ENCODE data around the gene DEPDC1B. TPM values are rescaled to one million over a fixed set of nuclear protein-coding genes. Genes with fewer than 3 reads are reported as not detected.
"Not testable (repeated sequence)": the region's sequence is repeated elsewhere in the genome, so short reads cannot be mapped to it uniquely, and the experiment has no call there.

DEPDC1B gene
- total RNA-seq, 2 donors from 2014 or later = 0.66 to 2.3 TPM

- H3K4me3 ChIP-seq = no peak overlapping the region
- H3K27ac ChIP-seq = no peak overlapping the region
- no peaks in the 10 kb centered on the region for H3K27me3 ChIP-seq
- no peak for TF ChIP-seq POLR2A (IDR thresholded peaks at IDR 0.05)
- TF ChIP-seq, protein P1, sequence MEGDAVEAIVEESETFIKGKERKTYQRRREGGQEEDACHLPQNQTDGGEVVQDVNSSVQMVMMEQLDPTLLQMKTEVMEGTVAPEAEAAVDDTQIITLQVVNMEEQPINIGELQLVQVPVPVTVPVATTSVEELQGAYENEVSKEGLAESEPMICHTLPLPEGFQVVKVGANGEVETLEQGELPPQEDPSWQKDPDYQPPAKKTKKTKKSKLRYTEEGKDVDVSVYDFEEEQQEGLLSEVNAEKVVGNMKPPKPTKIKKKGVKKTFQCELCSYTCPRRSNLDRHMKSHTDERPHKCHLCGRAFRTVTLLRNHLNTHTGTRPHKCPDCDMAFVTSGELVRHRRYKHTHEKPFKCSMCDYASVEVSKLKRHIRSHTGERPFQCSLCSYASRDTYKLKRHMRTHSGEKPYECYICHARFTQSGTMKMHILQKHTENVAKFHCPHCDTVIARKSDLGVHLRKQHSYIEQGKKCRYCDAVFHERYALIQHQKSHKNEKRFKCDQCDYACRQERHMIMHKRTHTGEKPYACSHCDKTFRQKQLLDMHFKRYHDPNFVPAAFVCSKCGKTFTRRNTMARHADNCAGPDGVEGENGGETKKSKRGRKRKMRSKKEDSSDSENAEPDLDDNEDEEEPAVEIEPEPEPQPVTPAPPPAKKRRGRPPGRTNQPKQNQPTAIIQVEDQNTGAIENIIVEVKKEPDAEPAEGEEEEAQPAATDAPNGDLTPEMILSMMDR (IDR thresholded peaks at IDR 0.05) = no peak
- DNase-seq (no peak), ATAC-seq (no peak)
- WGBS, 2 donors = 89 to 93% methylated on average over 2 of the region's 2 CpGs
- intact Hi-C loops (cut with DNase I) = no loop called here
- H3K36me3 ChIP-seq (replicated peaks in 1 of 2; ENCODE audit: insufficient read depth in 1 of 2, low read depth in 2 of 2) = no peaks in the 10 kb centered on the region
- H3K4me1 ChIP-seq = no peaks in the 10 kb centered on the region
- H3K9me3 ChIP-seq = no peaks in the 10 kb centered on the region
Observed at GRCh38 chr5:60576425-60576824, 123.5 kb downstream of the DEPDC1B start.

DNA sequence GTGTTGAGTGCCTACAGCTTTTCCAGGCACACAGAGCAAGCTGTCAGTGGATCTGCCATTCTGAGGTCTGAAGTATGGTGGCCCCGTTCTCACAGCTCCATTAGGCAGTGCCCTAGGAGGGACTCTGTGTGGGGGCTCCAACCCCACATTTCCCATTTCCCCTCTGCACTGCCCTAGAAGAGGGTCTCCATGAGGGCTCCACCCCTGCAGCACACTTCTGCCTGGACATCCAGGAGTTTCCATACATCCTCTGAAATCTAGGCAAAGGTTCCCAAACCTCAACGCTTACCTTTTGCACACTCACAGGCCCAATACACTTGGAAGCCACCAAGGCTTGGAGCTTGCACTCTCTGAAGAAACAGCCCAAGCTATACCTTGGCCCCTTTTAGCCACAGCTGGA is 131.3 kb downstream of the DEPDC1B start:
- no peak for TF ChIP-seq POLR2A (IDR thresholded peaks at IDR 0.05)
- TF ChIP-seq, protein P1 (IDR thresholded peaks at IDR 0.05) = no peak
- ATAC-seq (no peak), DNase-seq (no peak)
- intact Hi-C loops (cut with DNase I) = no loop called here
- Histone ChIP-seq H3K27ac (no peak overlapping the region), H3K4me1 (no peaks in the 10 kb centered on the region), H3K4me3 (no peak overlapping the region), H3K27me3 (no peaks in the 10 kb centered on the region), H3K9me3 (peaks cover 0 to 19% (median 0%) of the 10 kb centered on the region in 3 donors), H3K36me3 (replicated peaks in 1 of 2; ENCODE audit: insufficient read depth in 1 of 2, low read depth in 2 of 2) (no peaks in the 10 kb centered on the region)
- WGBS, 2 donors = 90 to 100% methylated on average over 2 of the region's 2 CpGs

- Histone ChIP-seq H3K9me3 (peaks cover 0 to 16% (median 0%) of the 10 kb centered on the region in 3 donors), H3K27ac (no peak overlapping the region), H3K27me3 (no peaks in the 10 kb centered on the region), H3K36me3 (replicated peaks in 1 of 2; ENCODE audit: insufficient read depth in 1 of 2, low read depth in 2 of 2) (no peaks in the 10 kb centered on the region), H3K4me1 (no peaks in the 10 kb centered on the region), H3K4me3 (no peak overlapping the region)
- DNase-seq (no peak), ATAC-seq (no peak)
- 81 to 86% methylated on average over 13 of the region's 13 CpGs for WGBS, 2 donors
- intact Hi-C loops (cut with DNase I) = no loop called here
- TF ChIP-seq POLR2A (IDR thresholded peaks at IDR 0.05) = no peak
- TF ChIP-seq, protein P1 (IDR thresholded peaks at IDR 0.05) = no peak
Observed at GRCh38 chr5:60563696-60564324, 136.2 kb downstream of the DEPDC1B start.

DNA sequence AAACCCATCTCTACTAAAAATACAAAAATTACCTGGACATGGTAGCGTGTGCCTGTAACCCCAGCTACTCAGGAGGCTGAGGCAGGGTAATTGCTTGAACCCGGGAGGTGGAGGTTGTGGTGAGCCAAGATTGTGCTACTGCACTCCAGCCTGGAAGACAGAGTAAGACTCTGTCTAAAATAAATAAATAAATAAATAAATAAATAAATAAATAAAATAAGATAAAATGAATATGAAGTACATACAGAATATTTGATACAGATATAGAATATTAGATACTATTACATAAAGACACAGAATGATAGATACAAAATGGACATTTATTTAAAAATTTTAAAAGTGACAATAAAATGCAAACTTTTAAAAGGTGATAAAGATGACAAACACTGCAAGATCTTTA is 146.7 kb downstream of the DEPDC1B start:
- H3K4me1 ChIP-seq; intact Hi-C loops (cut with DNase I); H3K27ac ChIP-seq; H3K4me3 ChIP-seq; H3K27me3 ChIP-seq; H3K9me3 ChIP-seq; DNase-seq; ATAC-seq; H3K36me3 ChIP-seq (replicated peaks in 1 of 2; ENCODE audit: insufficient read depth in 1 of 2, low read depth in 2 of 2): not testable (repeated sequence)
- WGBS, 2 donors = 86 to 91% methylated on average over 2 of the region's 2 CpGs

- no peak overlapping the region for H3K4me3 ChIP-seq
- H3K36me3 ChIP-seq (replicated peaks in 1 of 2; ENCODE audit: insufficient read depth in 1 of 2, low read depth in 2 of 2) = no peaks in the 10 kb centered on the region
- DNase-seq = no peak
- intact Hi-C loops (cut with DNase I) = no loop called here
- H3K9me3 ChIP-seq = no peaks in the 10 kb centered on the region
- H3K4me1 ChIP-seq = no peaks in the 10 kb centered on the region
- TF ChIP-seq POLR2A (IDR thresholded peaks at IDR 0.05) = no peak
- TF ChIP-seq, protein P1 (IDR thresholded peaks at IDR 0.05) = no peak
- peaks cover 0 to 3% of the 10 kb centered on the region in 2 donors for H3K27me3 ChIP-seq
- ATAC-seq = no peak
- H3K27ac ChIP-seq = no peak overlapping the region
- 74 to 78% methylated on average over 3 of the region's 3 CpGs for WGBS, 2 donors
Observed at GRCh38 chr5:60551829-60552228, 148.1 kb downstream of the DEPDC1B start.
